Activated CD8-positive, alpha-beta memory T cell treated with anti-CD3 and anti-CD28 coated beads, Interleukin-2, amount 50 U/mL, for 1 hour (primary cell): ENCODE results near the gene STAT3.
"Not testable (repeated sequence)": the region's sequence is repeated elsewhere in the genome, so short reads cannot be mapped to it uniquely, and the experiment has no call there.

Experiments
- DNase-seq: peaks from one replicate; pipeline ENCODE4 v3.0.0-alpha.2; 2020; ENCODE audit errors: extremely low read depth

STAT3 gene

DNA sequence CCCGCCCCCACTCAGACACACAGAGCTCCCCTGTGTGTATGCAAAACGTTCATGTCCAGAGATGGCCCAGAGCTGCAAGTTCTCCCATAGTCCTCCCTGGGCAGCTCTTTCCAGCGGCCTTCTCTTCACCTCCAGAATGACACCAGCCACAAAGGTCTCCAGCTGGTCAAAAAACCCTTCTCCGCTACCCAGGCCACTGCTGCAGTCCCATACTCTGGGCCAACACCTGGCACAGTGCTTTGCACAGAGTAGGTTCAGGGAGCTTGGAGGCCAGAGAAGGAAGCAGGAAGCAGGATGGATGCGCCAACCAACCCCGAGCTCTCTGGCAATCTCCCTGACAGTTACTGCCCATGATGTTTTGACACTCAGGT, 110.9 kb downstream of the STAT3 start:
- no peak for DNase-seq

DNA sequence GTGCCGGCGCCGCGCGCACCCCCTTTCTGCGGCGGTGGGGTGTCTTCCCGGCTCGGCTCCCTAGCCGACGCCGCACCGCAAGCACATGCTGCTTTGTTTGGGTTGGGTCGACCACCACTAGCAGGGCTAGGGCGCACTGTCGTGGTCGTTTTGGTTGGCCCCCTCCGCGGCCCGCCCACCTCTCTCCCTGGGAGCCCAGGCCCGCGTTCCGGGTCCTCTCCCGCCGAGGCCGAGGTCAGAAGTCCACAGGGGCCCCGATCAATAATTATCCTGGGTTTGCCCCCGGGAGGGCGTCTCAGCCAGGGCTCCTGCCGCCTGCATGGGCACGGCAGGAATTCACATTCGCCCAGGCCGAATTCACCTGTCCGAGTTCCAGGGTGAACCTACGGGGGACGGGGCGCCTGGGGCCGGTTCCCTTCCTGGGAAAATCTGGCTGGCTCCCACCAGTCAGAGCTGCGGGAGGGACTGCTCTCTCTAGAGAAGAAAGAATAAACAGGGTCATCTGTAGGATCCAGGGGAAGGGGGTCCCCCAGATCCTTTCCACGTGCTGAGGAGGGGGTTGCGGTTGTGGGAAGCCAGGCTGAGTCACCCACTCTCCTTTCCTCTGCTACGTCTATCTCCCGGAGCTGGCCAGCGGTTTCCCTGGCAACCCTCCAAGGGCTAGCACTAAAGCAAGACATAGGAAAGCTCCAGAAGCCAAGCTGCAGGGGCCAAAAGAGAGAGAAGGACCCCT, 111.5 kb downstream of the STAT3 start:
- DNase-seq, result no peak

DNA sequence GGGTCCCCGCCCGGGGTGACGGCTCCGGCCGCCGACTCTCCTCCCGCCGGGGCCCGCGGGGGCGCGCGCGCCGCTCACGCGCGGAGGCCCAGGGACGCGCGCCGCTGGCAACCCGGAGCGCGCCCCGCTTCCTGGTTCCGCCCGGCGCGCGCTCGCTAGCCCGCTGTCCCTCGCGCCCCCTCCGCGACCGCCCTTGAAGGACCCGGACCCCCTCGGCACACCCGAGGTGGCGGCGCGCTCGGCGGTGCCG, 112.0 kb downstream of the STAT3 start, which contains the start of gene STAT5B:
TSS of gene STAT5B (minus strand) at position 33 of the 250 bp plus-strand sequence. CDS start 44,264 bp downstream, outside the sequence.
- no peak for DNase-seq

DNA sequence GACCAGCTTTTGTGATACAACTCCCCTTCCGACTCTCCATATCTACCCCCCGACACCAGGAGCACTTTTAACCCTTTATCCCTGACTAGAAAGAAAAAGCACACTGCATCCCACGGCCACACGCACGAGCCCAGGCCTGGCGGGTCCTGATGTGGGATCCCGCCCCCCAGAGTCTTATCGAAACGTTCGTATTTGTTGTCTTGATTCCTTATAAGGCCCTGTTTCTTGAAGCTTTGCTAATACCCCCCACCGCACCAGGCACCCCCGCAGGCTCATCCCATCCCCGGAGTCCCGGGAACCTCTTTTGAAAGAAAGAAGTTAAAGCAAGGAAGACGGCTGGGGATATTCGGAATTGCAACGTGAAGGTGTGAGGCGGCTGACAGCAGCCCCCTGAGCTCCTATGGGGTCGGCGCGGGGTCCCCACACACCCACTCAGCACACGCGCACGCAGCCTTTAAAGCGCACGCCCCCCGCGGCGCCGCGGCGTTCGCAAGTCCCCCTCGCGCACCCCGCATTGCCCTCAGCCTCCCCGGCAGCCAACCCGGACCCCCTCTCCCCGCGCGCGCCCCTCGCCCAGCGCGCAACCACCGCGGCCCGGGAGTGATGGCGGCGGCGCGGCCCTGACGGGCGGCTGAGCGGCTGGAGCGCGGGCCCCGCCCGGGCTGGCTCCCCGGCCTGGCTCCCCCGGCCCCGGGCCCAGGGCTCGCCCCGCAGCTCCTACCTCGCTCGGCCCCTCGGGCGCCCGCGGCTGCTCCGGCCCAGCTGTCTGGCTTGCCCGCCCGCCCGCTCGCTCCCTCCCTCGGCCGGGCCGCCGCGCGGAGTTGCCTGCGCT, 112.5 kb downstream of the STAT3 start:
- DNase-seq, result no peak

DNA sequence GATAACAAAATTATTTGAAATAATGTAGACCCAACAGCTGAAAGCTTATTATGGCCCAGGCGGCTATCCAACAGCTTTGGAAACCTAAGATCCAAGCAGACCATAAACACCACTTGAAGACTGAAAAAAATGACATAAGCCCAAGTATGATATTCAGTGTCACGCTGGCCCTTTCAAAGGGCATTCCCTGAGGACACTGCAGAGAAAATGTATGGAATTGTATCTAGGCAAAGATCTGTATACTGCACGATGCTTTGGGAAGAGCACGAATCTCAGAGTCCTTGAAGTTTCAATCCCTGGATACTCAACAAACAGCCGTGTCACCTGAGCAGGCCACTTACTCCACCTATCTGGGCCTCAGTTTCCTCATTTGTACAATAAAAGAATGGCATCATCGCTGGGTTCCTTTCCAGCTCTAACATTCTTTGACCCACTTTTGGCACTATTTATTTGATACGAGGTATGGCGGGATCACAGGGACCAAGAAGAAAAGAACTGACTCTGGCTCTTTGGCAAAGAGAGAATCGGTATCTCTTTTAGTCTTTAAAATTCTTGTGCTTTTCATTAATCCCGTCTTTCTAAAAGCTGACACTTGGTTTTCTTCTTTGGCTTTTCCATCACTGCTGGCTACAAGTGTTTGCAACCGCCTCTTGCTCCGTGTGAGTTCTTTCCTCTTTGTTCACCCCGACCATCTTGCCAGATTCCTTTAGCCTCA, 113.3 kb downstream of the STAT3 start:
- no peak for DNase-seq

DNA sequence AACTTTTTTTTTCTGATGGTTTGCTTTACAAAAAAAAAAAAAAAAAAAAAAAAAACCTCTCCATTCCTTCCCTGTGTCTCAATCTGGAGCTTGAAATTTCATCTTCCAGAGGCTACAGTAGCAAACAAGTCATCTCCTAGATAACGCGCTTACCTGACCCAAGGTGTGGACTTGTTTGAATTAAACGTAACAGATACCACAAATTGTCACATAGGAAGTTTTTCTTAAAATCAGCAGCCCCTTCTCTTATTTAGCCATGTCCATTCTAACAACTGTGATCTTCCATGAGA, 114.0 kb downstream of the STAT3 start:
- DNase-seq, result no peak

DNA sequence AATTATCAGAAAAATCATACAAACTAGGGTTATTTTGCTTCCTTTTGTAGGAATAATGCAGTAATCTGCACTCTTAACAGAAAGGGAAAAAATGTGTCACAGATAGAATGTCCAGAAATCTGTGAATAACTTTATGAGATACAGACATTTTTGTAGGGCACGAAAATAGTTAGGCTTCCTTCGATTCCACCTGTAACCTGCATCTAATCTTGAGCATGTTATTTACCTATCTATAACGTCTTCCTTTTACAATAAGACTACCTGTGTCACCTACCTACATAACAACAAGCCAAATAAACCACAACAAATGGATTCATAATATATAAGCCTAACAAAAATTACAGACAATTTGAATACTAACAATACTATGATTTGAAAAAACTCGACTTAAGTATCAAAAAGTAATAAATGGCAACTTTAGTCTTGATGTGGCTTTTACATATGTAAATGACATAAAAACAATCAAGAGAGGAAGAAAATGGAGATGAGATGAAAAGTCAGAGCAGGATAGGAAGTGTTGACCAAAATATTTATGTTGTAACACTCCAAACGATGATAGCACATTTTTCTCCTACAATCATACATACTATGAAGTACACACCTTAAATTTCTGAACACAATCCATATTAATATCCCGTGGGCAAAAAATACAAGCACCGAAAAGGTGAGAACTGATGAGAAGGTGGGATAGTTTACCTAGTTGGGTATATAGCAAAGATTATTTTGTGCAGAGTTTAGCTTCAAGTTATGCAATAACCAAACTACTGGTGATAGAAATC, 114.6 kb downstream of the STAT3 start:
- DNase-seq, result no peak

- DNase-seq, result no peak
These were observed 115.9 kb downstream of the STAT3 start for GRCh38 chr17:42272162-42272907.

GRCh38 chr17:42271779-42272035, 116.5 kb downstream of the STAT3 start:
- DNase-seq, result no peak

DNA sequence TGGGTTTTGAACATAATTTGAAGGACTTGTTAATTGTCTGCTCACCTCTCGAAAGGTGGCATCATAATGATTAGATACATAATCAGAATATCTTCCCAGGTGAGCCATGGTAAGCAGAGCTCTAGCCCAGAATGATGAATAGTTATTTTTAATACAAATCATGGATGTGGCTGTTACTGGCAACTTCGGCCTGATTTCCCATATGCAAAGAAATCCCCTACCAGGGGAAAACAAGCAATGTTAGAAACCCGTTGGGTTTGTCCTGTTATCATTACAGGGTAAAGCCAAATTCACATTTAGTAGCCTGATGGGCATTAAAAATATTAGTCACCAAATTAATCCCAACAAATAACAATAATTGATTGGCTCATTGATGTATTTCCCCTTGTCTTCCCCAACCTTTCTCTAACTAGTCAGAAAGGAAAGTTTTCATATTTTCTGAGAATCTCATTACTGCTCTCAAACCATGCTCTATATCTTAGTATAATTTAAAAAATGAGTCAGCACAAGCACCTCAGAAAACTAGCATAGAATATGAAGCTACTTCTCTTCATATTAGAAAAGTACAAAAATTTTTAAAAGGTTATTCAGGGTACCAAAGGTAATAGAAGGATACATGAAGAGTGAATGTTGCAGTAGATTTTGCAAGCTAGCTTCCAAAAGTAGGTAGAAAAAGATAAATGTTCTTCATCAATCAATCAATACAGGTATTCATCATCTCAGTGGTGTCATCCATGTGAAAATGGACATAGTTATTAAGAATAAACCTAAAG, 117.0 kb downstream of the STAT3 start:
- DNase-seq, result no peak

DNA sequence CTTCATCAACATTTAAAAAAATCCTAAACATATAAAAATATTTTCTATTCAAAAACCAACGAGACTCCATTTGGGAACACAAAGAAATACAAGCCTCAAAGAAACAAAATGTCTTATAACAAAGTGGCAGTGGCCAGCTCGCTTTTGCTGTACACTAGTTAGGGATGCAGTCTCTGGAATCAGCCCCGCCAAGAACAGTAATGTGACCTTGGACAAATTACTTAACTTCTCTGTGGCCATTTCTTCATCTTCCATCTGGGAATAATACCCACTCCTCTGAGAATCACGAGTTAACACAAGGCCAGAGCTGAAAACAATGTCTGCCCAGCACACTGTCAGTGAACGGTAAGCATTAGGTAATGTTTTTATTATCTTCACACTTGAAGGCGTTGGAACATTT, 117.6 kb downstream of the STAT3 start:
- no peak for DNase-seq

DNA sequence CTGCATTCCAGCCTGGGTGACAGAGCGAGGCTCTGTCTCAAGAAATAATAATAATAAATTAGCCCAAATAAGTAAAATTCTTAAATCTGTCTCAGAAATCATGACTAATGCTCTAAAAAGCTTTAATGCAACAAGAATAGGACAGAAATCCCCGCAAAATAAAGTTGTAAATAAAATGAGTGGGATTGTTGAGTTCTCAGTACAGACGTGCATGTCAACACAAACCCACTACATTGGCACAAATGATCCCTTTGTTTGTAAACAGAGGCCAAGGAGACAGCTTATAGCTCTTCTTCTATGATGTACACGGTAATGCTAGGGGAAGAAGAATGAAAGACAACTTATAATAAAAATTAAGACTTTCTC, 118.1 kb downstream of the STAT3 start:
- DNase-seq, result no peak

GRCh38 chr17:42268236-42268635, 120.0 kb downstream of the STAT3 start:
- DNase-seq, result no peak

GRCh38 chr17:42266918-42267766, 121.1 kb downstream of the STAT3 start:
- DNase-seq, result no peak

DNA sequence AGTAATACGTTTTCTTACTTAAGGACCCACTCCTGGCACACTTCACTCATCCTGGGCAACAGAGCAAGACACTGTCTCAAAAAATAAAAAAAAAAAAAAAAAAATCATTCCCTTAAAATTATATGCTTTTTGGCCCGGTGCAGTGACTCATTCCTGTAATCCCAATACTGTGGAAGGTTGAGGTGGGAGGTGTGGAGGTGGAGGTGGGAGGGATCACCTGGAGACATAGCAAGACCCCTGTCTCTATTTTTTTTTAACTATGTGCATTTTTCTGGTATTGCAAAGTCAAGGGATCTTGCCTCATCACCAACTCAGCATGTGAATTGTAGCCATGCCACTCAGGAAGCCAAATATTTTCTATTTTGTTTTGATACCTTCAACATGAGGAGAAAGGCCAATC, 121.8 kb downstream of the STAT3 start:
- DNase-seq, result no peak

DNA sequence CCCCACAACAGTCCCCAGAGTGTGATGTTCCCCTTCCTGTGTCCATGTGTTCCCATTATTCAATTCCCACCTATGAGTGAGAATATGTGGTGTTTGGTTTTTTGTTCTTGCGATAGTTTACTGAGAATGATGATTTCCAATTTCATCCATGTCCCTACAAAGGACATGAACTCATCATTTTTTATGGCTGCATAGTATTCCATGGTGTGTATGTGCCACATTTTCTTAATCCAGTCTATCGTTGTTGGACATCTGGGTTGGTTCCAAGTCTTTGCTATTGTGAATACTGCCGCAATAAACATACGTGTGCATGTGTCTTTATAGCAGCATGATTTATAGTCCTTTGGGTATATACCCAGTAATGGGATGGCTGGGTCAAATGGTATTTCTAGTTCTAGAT, 123.9 kb downstream of the STAT3 start:
- not testable (repeated sequence) for DNase-seq
